Measurements from ENCODE around the gene NTMT1.

The NTMT1 gene

GRCh38 chr9:129595903-129596540 is 29.9 kb upstream of the NTMT1 start:
- Histone ChIP-seq H4K8ac (ENCODE audit: low read depth, low read length) (peak overlapping the region; percentile 41), H3K36me3 (ENCODE audit: control insufficient read depth, insufficient read depth, low read length) (no peaks in the 10 kb centered on the region), H3K4me2 (ENCODE audit: low read length) (peak overlapping the region; percentile 18), H3K79me2 (ENCODE audit: control insufficient read depth, insufficient read depth, low read length) (no peaks in the 10 kb centered on the region), H3K27me3 (ENCODE audit: insufficient read depth, low read length, poor library complexity) (no peaks in the 10 kb centered on the region), H4K5ac (ENCODE audit: low read length) (no peak overlapping the region), H2AK5ac (ENCODE audit: low read length) (peak overlapping the region; percentile 10), H2BK5ac (ENCODE audit: low read length) (no peak overlapping the region), H3K4ac (ENCODE audit: low read depth, low read length) (peak overlapping the region; percentile 77), H3K4me1 (ENCODE audit: control insufficient read depth, low read depth, low read length) (peaks cover 14% of the 10 kb centered on the region), H2BK15ac (replicated peaks; ENCODE audit: low read depth) (peak overlapping the region; percentile 10), H3K27ac (ENCODE audit: low read depth, low read length) (peak overlapping the region; percentile 12), H3K23ac (ENCODE audit: low read length) (no peak overlapping the region), H3K18ac (ENCODE audit: low read length) (peak overlapping the region; percentile 78), H3K56ac (ENCODE audit: low read length) (peak overlapping the region; percentile 98), H3K79me1 (ENCODE audit: low read length) (no peaks in the 10 kb centered on the region), H2BK120ac (ENCODE audit: low read depth, low read length) (no peak overlapping the region), H3K9ac (ENCODE audit: low read length) (peak overlapping the region; percentile 90), H3K4me3 (ENCODE audit: low read length) (no peak overlapping the region)
- no CpG with 5 or more reads among the region's 6 CpGs for WGBS (ENCODE audit: extremely low coverage, insufficient coverage, low lambda C conversion rate)
- no peak for DNase-seq

GRCh38 chr9:129596541-129597331 is 29.2 kb upstream of the NTMT1 start:
- peak overlapping the region; percentile 91 for H3K23ac ChIP-seq (ENCODE audit: low read length)
- H2BK15ac ChIP-seq (replicated peaks; ENCODE audit: low read depth), result peak overlapping the region; percentile 10
- H3K27ac ChIP-seq (ENCODE audit: low read depth, low read length), result peak overlapping the region; percentile 98
- H3K79me2 ChIP-seq (ENCODE audit: control insufficient read depth, insufficient read depth, low read length), result no peaks in the 10 kb centered on the region
- peak overlapping the region; percentile 13 for H2BK120ac ChIP-seq (ENCODE audit: low read depth, low read length)
- H3K27me3 ChIP-seq (ENCODE audit: insufficient read depth, low read length, poor library complexity), result no peaks in the 10 kb centered on the region
- no peaks in the 10 kb centered on the region for H3K79me1 ChIP-seq (ENCODE audit: low read length)
- no peak overlapping the region for H2AK5ac ChIP-seq (ENCODE audit: low read length)
- no CpG with 5 or more reads among the region's 33 CpGs for WGBS (ENCODE audit: extremely low coverage, insufficient coverage, low lambda C conversion rate)
- H3K9ac ChIP-seq (ENCODE audit: low read length), result peak overlapping the region; percentile 90
- peaks cover 14% of the 10 kb centered on the region for H3K4me1 ChIP-seq (ENCODE audit: control insufficient read depth, low read depth, low read length)
- H3K56ac ChIP-seq (ENCODE audit: low read length), result peak overlapping the region; percentile 98
- H2BK5ac ChIP-seq (ENCODE audit: low read length), result peak overlapping the region; percentile 100
- H4K8ac ChIP-seq (ENCODE audit: low read depth, low read length), result no peak overlapping the region
- H3K4me2 ChIP-seq (ENCODE audit: low read length), result peak overlapping the region; percentile 99
- DNase-seq, result peak; percentile 98
- peak overlapping the region; percentile 94 for H3K4ac ChIP-seq (ENCODE audit: low read depth, low read length)
- no peak overlapping the region for H4K5ac ChIP-seq (ENCODE audit: low read length)
- H3K36me3 ChIP-seq (ENCODE audit: control insufficient read depth, insufficient read depth, low read length), result no peaks in the 10 kb centered on the region
- H3K18ac ChIP-seq (ENCODE audit: low read length), result peak overlapping the region; percentile 97
- H3K4me3 ChIP-seq (ENCODE audit: low read length), result peak overlapping the region; percentile 74

- H3K4me2 ChIP-seq (ENCODE audit: low read length), result peak overlapping the region; percentile 49
- H3K79me2 ChIP-seq (ENCODE audit: control insufficient read depth, insufficient read depth, low read length), result no peaks in the 10 kb centered on the region
- peak overlapping the region; percentile 82 for H4K8ac ChIP-seq (ENCODE audit: low read depth, low read length)
- H4K5ac ChIP-seq (ENCODE audit: low read length), result no peak overlapping the region
- peak overlapping the region; percentile 94 for H3K4ac ChIP-seq (ENCODE audit: low read depth, low read length)
- no peak overlapping the region for H2AK5ac ChIP-seq (ENCODE audit: low read length)
- no peaks in the 10 kb centered on the region for H3K79me1 ChIP-seq (ENCODE audit: low read length)
- H3K23ac ChIP-seq (ENCODE audit: low read length), result peak overlapping the region; percentile 11
- H3K4me3 ChIP-seq (ENCODE audit: low read length), result peak overlapping the region; percentile 3
- peak overlapping the region; percentile 36 for H2BK5ac ChIP-seq (ENCODE audit: low read length)
- peak overlapping the region; percentile 97 for H3K18ac ChIP-seq (ENCODE audit: low read length)
- H3K4me1 ChIP-seq (ENCODE audit: control insufficient read depth, low read depth, low read length), result peaks cover 11% of the 10 kb centered on the region
- peak; percentile 90 for DNase-seq
- H2BK15ac ChIP-seq (replicated peaks; ENCODE audit: low read depth), result peak overlapping the region; percentile 4
- peak overlapping the region; percentile 99 for H3K27ac ChIP-seq (ENCODE audit: low read depth, low read length)
- no CpG with 5 or more reads among the region's 57 CpGs for WGBS (ENCODE audit: extremely low coverage, insufficient coverage, low lambda C conversion rate)
- H3K36me3 ChIP-seq (ENCODE audit: control insufficient read depth, insufficient read depth, low read length), result no peaks in the 10 kb centered on the region
- H3K27me3 ChIP-seq (ENCODE audit: insufficient read depth, low read length, poor library complexity), result no peaks in the 10 kb centered on the region
- peak overlapping the region; percentile 98 for H3K56ac ChIP-seq (ENCODE audit: low read length)
- H3K9ac ChIP-seq (ENCODE audit: low read length), result peak overlapping the region; percentile 79
- peak overlapping the region; percentile 30 for H2BK120ac ChIP-seq (ENCODE audit: low read depth, low read length)
Measured at GRCh38 chr9:129597355-129598088, 28.4 kb upstream of the NTMT1 start.

- no peaks in the 10 kb centered on the region for H3K79me2 ChIP-seq (ENCODE audit: control insufficient read depth, insufficient read depth, low read length)
- peak overlapping the region; percentile 11 for H3K23ac ChIP-seq (ENCODE audit: low read length)
- H3K4me1 ChIP-seq (ENCODE audit: control insufficient read depth, low read depth, low read length), result peaks cover 14% of the 10 kb centered on the region
- H2AK5ac ChIP-seq (ENCODE audit: low read length), result peak overlapping the region; percentile 71
- H4K5ac ChIP-seq (ENCODE audit: low read length), result no peak overlapping the region
- no peak overlapping the region for H2BK15ac ChIP-seq (replicated peaks; ENCODE audit: low read depth)
- H3K4ac ChIP-seq (ENCODE audit: low read depth, low read length), result peak overlapping the region; percentile 94
- WGBS (ENCODE audit: extremely low coverage, insufficient coverage, low lambda C conversion rate), result no CpG with 5 or more reads among the region's 14 CpGs
- H2BK120ac ChIP-seq (ENCODE audit: low read depth, low read length), result peak overlapping the region; percentile 30
- peak overlapping the region; percentile 99 for H3K27ac ChIP-seq (ENCODE audit: low read depth, low read length)
- H2BK5ac ChIP-seq (ENCODE audit: low read length), result peak overlapping the region; percentile 36
- no peaks in the 10 kb centered on the region for H3K27me3 ChIP-seq (ENCODE audit: insufficient read depth, low read length, poor library complexity)
- H3K9ac ChIP-seq (ENCODE audit: low read length), result peak overlapping the region; percentile 79
- DNase-seq, result no peak
- H3K56ac ChIP-seq (ENCODE audit: low read length), result peak overlapping the region; percentile 98
- peak overlapping the region; percentile 49 for H3K4me2 ChIP-seq (ENCODE audit: low read length)
- no peak overlapping the region for H4K8ac ChIP-seq (ENCODE audit: low read depth, low read length)
- H3K18ac ChIP-seq (ENCODE audit: low read length), result peak overlapping the region; percentile 97
- H3K4me3 ChIP-seq (ENCODE audit: low read length), result no peak overlapping the region
- no peaks in the 10 kb centered on the region for H3K79me1 ChIP-seq (ENCODE audit: low read length)
- no peaks in the 10 kb centered on the region for H3K36me3 ChIP-seq (ENCODE audit: control insufficient read depth, insufficient read depth, low read length)
Measured at GRCh38 chr9:129598089-129598596, 27.8 kb upstream of the NTMT1 start.

- peak overlapping the region; percentile 1 for H3K56ac ChIP-seq (ENCODE audit: low read length)
- peak overlapping the region; percentile 20 for H3K4ac ChIP-seq (ENCODE audit: low read depth, low read length)
- H3K27me3 ChIP-seq (ENCODE audit: insufficient read depth, low read length, poor library complexity), result no peaks in the 10 kb centered on the region
- H3K4me3 ChIP-seq (ENCODE audit: low read length), result no peak overlapping the region
- no peaks in the 10 kb centered on the region for H3K79me2 ChIP-seq (ENCODE audit: control insufficient read depth, insufficient read depth, low read length)
- H3K27ac ChIP-seq (ENCODE audit: low read depth, low read length), result no peak overlapping the region
- peaks cover 16% of the 10 kb centered on the region for H3K4me1 ChIP-seq (ENCODE audit: control insufficient read depth, low read depth, low read length)
- no peak overlapping the region for H4K5ac ChIP-seq (ENCODE audit: low read length)
- DNase-seq, result no peak
- no peak overlapping the region for H3K23ac ChIP-seq (ENCODE audit: low read length)
- no peaks in the 10 kb centered on the region for H3K36me3 ChIP-seq (ENCODE audit: control insufficient read depth, insufficient read depth, low read length)
- WGBS (ENCODE audit: extremely low coverage, insufficient coverage, low lambda C conversion rate), result no CpG with 5 or more reads among the region's 9 CpGs
- H2AK5ac ChIP-seq (ENCODE audit: low read length), result peak overlapping the region; percentile 93
- no peak overlapping the region for H2BK15ac ChIP-seq (replicated peaks; ENCODE audit: low read depth)
- no peak overlapping the region for H3K4me2 ChIP-seq (ENCODE audit: low read length)
- H2BK120ac ChIP-seq (ENCODE audit: low read depth, low read length), result no peak overlapping the region
- H2BK5ac ChIP-seq (ENCODE audit: low read length), result no peak overlapping the region
- no peaks in the 10 kb centered on the region for H3K79me1 ChIP-seq (ENCODE audit: low read length)
- no peak overlapping the region for H3K9ac ChIP-seq (ENCODE audit: low read length)
- H3K18ac ChIP-seq (ENCODE audit: low read length), result no peak overlapping the region
- no peak overlapping the region for H4K8ac ChIP-seq (ENCODE audit: low read depth, low read length)
Measured at GRCh38 chr9:129601082-129601674, 24.8 kb upstream of the NTMT1 start.

Data from mesendoderm (in vitro differentiated cells).